ENCODE data around the gene HUNK.

- TF ChIP-seq CTCF (IDR thresholded peaks at IDR 0.05), result no peak
- no peak for TF ChIP-seq ZFX (IDR thresholded peaks at IDR 0.05; ENCODE audit: borderline replicate concordance)
Measured at GRCh38 chr21:32018381-32018780, 145.6 kb downstream of the HUNK start.

Data from 22Rv1 (cell line).